ENCODE measurements around the gene SORCS3.

Gene SORCS3

DNA sequence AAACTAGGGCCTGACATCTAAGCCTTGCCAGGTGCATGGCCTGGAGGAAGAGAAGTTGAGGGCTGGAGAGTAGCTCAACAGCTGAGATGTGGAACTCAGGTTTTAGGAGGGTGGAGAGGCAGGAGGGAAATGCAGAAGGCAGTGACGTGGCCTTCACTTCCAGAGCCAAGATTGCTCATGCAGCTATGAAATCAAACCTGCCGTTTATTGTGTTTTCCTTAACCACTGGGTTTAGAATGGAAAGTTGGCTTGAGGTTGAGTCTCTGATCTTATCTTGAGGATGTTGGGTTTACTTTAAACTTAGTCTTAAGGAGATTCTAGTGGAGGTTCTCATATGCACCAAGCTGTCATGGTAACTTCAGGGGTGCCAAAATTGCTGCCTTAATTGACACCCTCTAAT, 178.6 kb downstream of the SORCS3 start:
- Histone ChIP-seq H3K79me2 (ENCODE audit: insufficient read depth, low read depth) (no peaks in the 10 kb centered on the region), H3K36me3 (ENCODE audit: insufficient read depth) (no peaks in the 10 kb centered on the region), H4K20me1 (ENCODE audit: insufficient read depth) (no peaks in the 10 kb centered on the region), H3K4me3 (IDR thresholded peaks at IDR 0.05; ENCODE audit: insufficient read depth, low read depth, low read length) (no peak overlapping the region), H3K4me1 (ENCODE audit: low read depth, poor library complexity, severe bottlenecking) (no peaks in the 10 kb centered on the region), H3K9ac (no peak overlapping the region), H3K27ac (no peak overlapping the region), H3K4me2 (no peak overlapping the region), H3K27me3 (ENCODE audit: insufficient read depth, low read depth) (no peaks in the 10 kb centered on the region), H2AFZ (ENCODE audit: low read depth) (no peak overlapping the region)
- TF ChIP-seq CTCF (conservative IDR thresholded peaks at IDR 0.05; ENCODE audit: low read depth, low read length) = no peak

DNA sequence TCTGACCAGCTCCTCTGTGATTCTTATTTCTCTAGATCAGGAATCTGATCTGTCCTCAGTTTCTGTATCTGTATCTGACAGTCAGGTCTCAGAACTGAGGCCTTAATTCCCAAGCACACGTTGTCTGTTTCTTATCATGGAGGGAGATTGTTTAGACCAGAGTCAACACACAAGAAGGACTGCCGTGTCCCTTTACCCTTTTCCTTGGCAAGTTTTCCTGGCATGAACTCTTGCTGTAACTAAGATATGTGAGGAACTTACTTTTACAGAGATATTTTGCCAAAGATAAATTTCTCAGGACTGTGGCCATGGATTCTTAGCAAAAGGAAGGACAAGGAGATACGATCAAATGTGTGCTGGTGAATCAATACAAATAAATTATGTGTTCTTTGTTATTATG, 181.0 kb downstream of the SORCS3 start:
- Histone ChIP-seq H3K9ac (no peak overlapping the region), H3K4me1 (ENCODE audit: low read depth, poor library complexity, severe bottlenecking) (no peaks in the 10 kb centered on the region), H3K27ac (no peak overlapping the region), H4K20me1 (ENCODE audit: insufficient read depth) (no peaks in the 10 kb centered on the region), H3K27me3 (ENCODE audit: insufficient read depth, low read depth) (no peaks in the 10 kb centered on the region), H3K4me2 (no peak overlapping the region), H3K36me3 (ENCODE audit: insufficient read depth) (no peaks in the 10 kb centered on the region), H2AFZ (ENCODE audit: low read depth) (no peak overlapping the region), H3K79me2 (ENCODE audit: insufficient read depth, low read depth) (no peaks in the 10 kb centered on the region), H3K4me3 (IDR thresholded peaks at IDR 0.05; ENCODE audit: insufficient read depth, low read depth, low read length) (no peak overlapping the region)
- TF ChIP-seq CTCF (conservative IDR thresholded peaks at IDR 0.05; ENCODE audit: low read depth, low read length) = no peak

GRCh38 chr10:104824380-104825006, 183.4 kb downstream of the SORCS3 start:
- Histone ChIP-seq H3K4me1 (ENCODE audit: low read depth, poor library complexity, severe bottlenecking) (no peaks in the 10 kb centered on the region), H3K9ac (no peak overlapping the region), H3K79me2 (ENCODE audit: insufficient read depth, low read depth) (no peaks in the 10 kb centered on the region), H3K27me3 (ENCODE audit: insufficient read depth, low read depth) (no peaks in the 10 kb centered on the region), H2AFZ (ENCODE audit: low read depth) (no peak overlapping the region), H4K20me1 (ENCODE audit: insufficient read depth) (no peaks in the 10 kb centered on the region), H3K36me3 (ENCODE audit: insufficient read depth) (no peaks in the 10 kb centered on the region), H3K4me3 (IDR thresholded peaks at IDR 0.05; ENCODE audit: insufficient read depth, low read depth, low read length) (no peak overlapping the region), H3K27ac (no peak overlapping the region), H3K4me2 (no peak overlapping the region)
- no peak for TF ChIP-seq CTCF (conservative IDR thresholded peaks at IDR 0.05; ENCODE audit: low read depth, low read length)

DNA sequence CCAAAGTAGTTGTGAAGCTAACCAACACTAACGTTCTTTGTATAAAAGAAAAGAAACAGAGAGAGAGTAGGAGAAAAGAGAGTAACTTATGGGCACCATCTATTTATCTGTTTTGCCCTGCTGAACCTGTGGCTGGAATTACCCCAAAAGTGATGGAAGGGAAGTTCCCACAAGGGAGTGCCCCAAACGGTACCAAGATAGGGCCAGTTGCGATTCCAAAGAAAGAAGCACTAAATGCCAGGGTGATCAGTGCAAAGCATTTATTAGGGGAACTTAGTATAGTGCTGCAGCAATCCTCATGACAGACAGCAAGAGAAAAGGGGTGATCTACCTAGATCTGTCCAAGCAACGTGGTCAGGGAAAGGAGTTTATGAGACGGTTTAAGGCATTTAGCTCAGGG, 190.2 kb downstream of the SORCS3 start:
- no peaks in the 10 kb centered on the region for H4K20me1 ChIP-seq (ENCODE audit: insufficient read depth)
- no peak overlapping the region for H2AFZ ChIP-seq (ENCODE audit: low read depth)
- no peak overlapping the region for H3K4me2 ChIP-seq
- no peaks in the 10 kb centered on the region for H3K79me2 ChIP-seq (ENCODE audit: insufficient read depth, low read depth)
- no peak overlapping the region for H3K9ac ChIP-seq
- no peak for TF ChIP-seq CTCF (conservative IDR thresholded peaks at IDR 0.05; ENCODE audit: low read depth, low read length)
- no peak overlapping the region for H3K27ac ChIP-seq
- H3K4me3 ChIP-seq (IDR thresholded peaks at IDR 0.05; ENCODE audit: insufficient read depth, low read depth, low read length) = no peak overlapping the region
- no peaks in the 10 kb centered on the region for H3K36me3 ChIP-seq (ENCODE audit: insufficient read depth)
- H3K4me1 ChIP-seq (ENCODE audit: low read depth, poor library complexity, severe bottlenecking) = no peaks in the 10 kb centered on the region
- H3K27me3 ChIP-seq (ENCODE audit: insufficient read depth, low read depth) = no peaks in the 10 kb centered on the region
